Endodermal cell (in vitro differentiated cells): ENCODE data around the gene AFF3. TPM values are rescaled to one million over a fixed set of nuclear protein-coding genes. Genes with fewer than 3 reads are reported as not detected.

Source experiments
- DNase-seq: peaks from one replicate; pipeline ENCODE4 v3.0.0-alpha.2; 2017
- H3K27ac ChIP-seq: 2 replicates; pipeline ENCODE4 v1.5.1; 2013; ENCODE audit warnings: mild to moderate bottlenecking, low read depth, low read length, moderate library complexity
- H3K27me3 ChIP-seq: 2 replicates; pipeline ENCODE4 v1.6.1; 2013; ENCODE audit warnings: mild to moderate bottlenecking, low read length, moderate library complexity; ENCODE audit not compliant: insufficient read depth, control insufficient read depth, poor library complexity, severe bottlenecking
- H3K36me3 ChIP-seq: 2 replicates; pipeline ENCODE4 v1.7.0; 2013; ENCODE audit warnings: mild to moderate bottlenecking, low read length, moderate library complexity; ENCODE audit not compliant: control insufficient read depth, insufficient read depth
- H3K4me1 ChIP-seq: one replicate; pipeline ENCODE4 v1.7.0; 2013; ENCODE audit warnings: low read length; ENCODE audit not compliant: control insufficient read depth, insufficient read depth
- H3K4me3 ChIP-seq: 2 replicates; pipeline ENCODE4 v1.5.1; 2013; ENCODE audit warnings: mild to moderate bottlenecking, low read length, moderate library complexity
- H3K9ac ChIP-seq: 2 replicates; pipeline ENCODE4 v1.6.1; 2013; ENCODE audit warnings: mild to moderate bottlenecking, low read length, moderate library complexity; ENCODE audit not compliant: poor library complexity, severe bottlenecking; ENCODE audit errors: extremely low read depth
- H3K9me3 ChIP-seq: 2 replicates; pipeline ENCODE4 v1.6.1; 2013; ENCODE audit warnings: mild to moderate bottlenecking, low read length, moderate library complexity; ENCODE audit not compliant: control insufficient read depth
- H3K27ac Mint-ChIP-seq: 2 replicates; pipeline ENCODE4 v1.8.0; 2020; ENCODE audit warnings: mixed read lengths
- H3K27me3 Mint-ChIP-seq: 2 replicates; pipeline ENCODE4 v1.8.0; 2021; ENCODE audit warnings: mild to moderate bottlenecking, mixed read lengths; ENCODE audit not compliant: insufficient read depth
- H3K36me3 Mint-ChIP-seq: 2 replicates; pipeline ENCODE4 v1.8.0; 2020; ENCODE audit warnings: low read depth, mixed read lengths
- H3K4me1 Mint-ChIP-seq: 2 replicates; pipeline ENCODE4 v1.8.0; 2020; ENCODE audit warnings: mixed read lengths
- H3K4me3 Mint-ChIP-seq: 2 replicates; pipeline ENCODE4 v1.8.0; 2020; ENCODE audit warnings: mild to moderate bottlenecking, moderate library complexity, mixed read lengths
- H3K9me3 Mint-ChIP-seq: 2 replicates; pipeline ENCODE4 v1.8.0; 2020; ENCODE audit warnings: mild to moderate bottlenecking, mixed read lengths
- WGBS, 2 experiments: methylation state at CpG; one replicate each; pipeline versions ENCODE4 v1.1.5 to v1.1.7; 2013; ENCODE audit warnings: missing lambda C conversion rate in 2 of 2, mixed read lengths in 1 of 2; ENCODE audit not compliant: insufficient coverage in 1 of 2, insufficient read length in 1 of 2; 5-methylcytosine and 5-hydroxymethylcytosine counted together
- total RNA-seq, 2 donors: library from RNA; stranded (reverse); fragmentation: NEBNext Ultra II Directional in 1 of 2; extraction: Animal tissue kit (Norgen Biotek cat#: 25700) in 1 of 2; gene quantifications; 2 replicates in 1 of 2; 3 replicates in 1 of 2; pipeline ENCODE4 v1.2.1, GENCODE V29; 2021
- TF ChIP-seq, protein P1 (sequence below): fragments of 200-600 bp; sonication (generic); conservative IDR thresholded peaks from 2 replicates; pipeline ENCODE4 v1.5.0; 2021; ENCODE audit warnings: antibody characterized with exemption, mild to moderate bottlenecking

The AFF3 gene
- total RNA-seq, 2 donors from 2014 or later: 0.62 to 0.73 TPM

DNA sequence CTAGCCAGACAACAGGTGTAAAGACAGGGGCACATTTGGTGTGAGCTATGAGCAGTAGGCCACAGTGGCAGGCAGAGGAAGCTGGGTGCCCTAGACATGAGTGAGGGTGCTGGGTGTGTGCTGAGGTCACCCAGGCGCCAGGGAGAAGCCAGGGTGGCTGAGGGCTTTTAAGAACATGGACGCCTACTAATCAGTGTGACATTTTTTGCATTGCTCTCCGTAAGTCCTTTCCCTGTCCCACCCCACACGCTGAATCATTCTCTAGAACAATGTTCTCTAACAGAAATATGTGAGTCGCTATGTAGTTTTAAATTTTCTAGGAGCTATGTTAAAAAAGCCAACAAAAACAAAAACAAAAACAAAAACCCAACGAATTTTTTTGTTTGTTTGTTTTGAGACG lies 448.1 kb downstream of the AFF3 start:
- Histone ChIP-seq H3K27me3 (peaks cover 6% of the 10 kb centered on the region), H3K9me3 (no peaks in the 10 kb centered on the region), H3K4me1 (no peaks in the 10 kb centered on the region), H3K27ac (no peak overlapping the region), H3K4me3 (no peak overlapping the region), H3K36me3 (no peaks in the 10 kb centered on the region), H3K9ac (no peak overlapping the region)
- Mint-ChIP-seq H3K27ac (peak overlapping the region; percentile 18), H3K9me3 (no peaks in the 10 kb centered on the region), H3K36me3 (no peaks in the 10 kb centered on the region), H3K4me1 (peaks cover 5% of the 10 kb centered on the region), H3K27me3 (peaks cover 5% of the 10 kb centered on the region), H3K4me3 (no peak overlapping the region)
- DNase-seq: peak; percentile 59
- TF ChIP-seq, protein P1, sequence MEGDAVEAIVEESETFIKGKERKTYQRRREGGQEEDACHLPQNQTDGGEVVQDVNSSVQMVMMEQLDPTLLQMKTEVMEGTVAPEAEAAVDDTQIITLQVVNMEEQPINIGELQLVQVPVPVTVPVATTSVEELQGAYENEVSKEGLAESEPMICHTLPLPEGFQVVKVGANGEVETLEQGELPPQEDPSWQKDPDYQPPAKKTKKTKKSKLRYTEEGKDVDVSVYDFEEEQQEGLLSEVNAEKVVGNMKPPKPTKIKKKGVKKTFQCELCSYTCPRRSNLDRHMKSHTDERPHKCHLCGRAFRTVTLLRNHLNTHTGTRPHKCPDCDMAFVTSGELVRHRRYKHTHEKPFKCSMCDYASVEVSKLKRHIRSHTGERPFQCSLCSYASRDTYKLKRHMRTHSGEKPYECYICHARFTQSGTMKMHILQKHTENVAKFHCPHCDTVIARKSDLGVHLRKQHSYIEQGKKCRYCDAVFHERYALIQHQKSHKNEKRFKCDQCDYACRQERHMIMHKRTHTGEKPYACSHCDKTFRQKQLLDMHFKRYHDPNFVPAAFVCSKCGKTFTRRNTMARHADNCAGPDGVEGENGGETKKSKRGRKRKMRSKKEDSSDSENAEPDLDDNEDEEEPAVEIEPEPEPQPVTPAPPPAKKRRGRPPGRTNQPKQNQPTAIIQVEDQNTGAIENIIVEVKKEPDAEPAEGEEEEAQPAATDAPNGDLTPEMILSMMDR: no peak
- WGBS, 2 experiments: 73 to 77% methylated on average over 3 to 6 of the region's 7 CpGs

DNA sequence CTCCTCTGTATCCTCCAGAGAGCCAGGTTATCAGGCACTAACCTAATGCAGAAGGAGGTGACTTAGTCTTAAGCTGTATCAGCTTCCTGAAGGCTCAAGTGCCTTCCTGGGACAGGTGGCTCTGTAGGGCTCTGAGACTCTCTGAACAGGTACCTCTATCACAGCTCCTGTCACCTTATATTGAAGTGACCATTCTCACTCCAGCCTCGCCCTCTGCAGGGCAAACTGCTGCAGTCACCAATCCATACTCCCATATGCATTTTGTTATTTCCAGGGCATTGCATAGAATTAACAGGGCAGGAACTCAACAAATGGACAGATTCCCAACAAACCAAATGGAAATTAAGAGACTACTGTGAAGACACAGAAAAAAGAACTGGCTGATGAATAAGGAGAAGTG lies 449.6 kb downstream of the AFF3 start:
- peak; percentile 62 for DNase-seq
- no peak overlapping the region for H3K4me3 ChIP-seq
- H3K9ac ChIP-seq: no peak overlapping the region
- H3K36me3 Mint-ChIP-seq: no peaks in the 10 kb centered on the region
- no peak overlapping the region for H3K4me3 Mint-ChIP-seq
- peaks cover 17% of the 10 kb centered on the region for H3K27me3 ChIP-seq
- peaks cover 5% of the 10 kb centered on the region for H3K4me1 Mint-ChIP-seq
- H3K4me1 ChIP-seq: no peaks in the 10 kb centered on the region
- 52% methylated on average over 1 of the region's 1 CpG; no CpG with 5 or more reads in 1 of the 2 experiments for WGBS, 2 experiments
- no peak overlapping the region for H3K27ac ChIP-seq
- no peak overlapping the region for H3K27ac Mint-ChIP-seq
- H3K27me3 Mint-ChIP-seq: peaks cover 5% of the 10 kb centered on the region
- H3K9me3 Mint-ChIP-seq: no peaks in the 10 kb centered on the region
- TF ChIP-seq, protein P1: peak; percentile 69
- H3K9me3 ChIP-seq: no peaks in the 10 kb centered on the region
- H3K36me3 ChIP-seq: no peaks in the 10 kb centered on the region

DNA sequence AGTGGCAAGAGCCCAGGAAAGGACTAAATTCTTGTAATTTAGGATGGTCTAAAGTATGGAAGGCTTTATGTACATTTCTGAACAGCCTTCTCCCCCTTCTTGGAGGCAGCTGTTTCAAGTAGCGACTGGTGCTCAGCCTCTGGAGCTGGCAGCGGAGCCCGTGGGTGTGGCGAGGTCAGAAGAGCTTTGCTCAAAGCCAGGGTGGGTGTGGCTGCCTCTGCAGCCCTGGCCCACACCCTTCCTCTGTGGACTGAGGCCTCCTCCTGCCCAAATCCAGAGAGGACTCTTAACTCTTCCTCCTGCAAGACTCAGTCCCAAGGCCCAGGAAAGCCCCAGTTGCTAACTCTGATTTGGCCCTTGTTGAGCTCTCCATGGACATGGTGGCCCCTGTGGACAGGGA lies 450.5 kb downstream of the AFF3 start:
- TF ChIP-seq, protein P1: no peak
- DNase-seq: no peak
- H3K36me3 ChIP-seq: no peaks in the 10 kb centered on the region
- H3K27ac Mint-ChIP-seq: no peak overlapping the region
- no peaks in the 10 kb centered on the region for H3K9me3 ChIP-seq
- H3K27me3 Mint-ChIP-seq: peaks cover 5% of the 10 kb centered on the region
- no peaks in the 10 kb centered on the region for H3K4me1 ChIP-seq
- peaks cover 17% of the 10 kb centered on the region for H3K27me3 ChIP-seq
- peaks cover 5% of the 10 kb centered on the region for H3K4me1 Mint-ChIP-seq
- no peaks in the 10 kb centered on the region for H3K9me3 Mint-ChIP-seq
- no peak overlapping the region for H3K4me3 ChIP-seq
- WGBS, 2 experiments: 89 to 93% methylated on average over 4 of the region's 4 CpGs
- H3K27ac ChIP-seq: no peak overlapping the region
- H3K36me3 Mint-ChIP-seq: no peaks in the 10 kb centered on the region
- H3K9ac ChIP-seq: no peak overlapping the region
- no peak overlapping the region for H3K4me3 Mint-ChIP-seq
